H9 (cell line): ENCODE measurements around the gene PAX3. TPM values are rescaled to one million over a fixed set of nuclear protein-coding genes. Genes with fewer than 3 reads are reported as not detected.

ENCODE experiments used
- DNase-seq: peaks from one replicate; pipeline ENCODE4 v3.0.0-alpha.2; 2017
- H2AFZ ChIP-seq: one replicate; pipeline ENCODE4 v1.6.1; 2013; ENCODE audit warnings: mild to moderate bottlenecking, low read length, control low read depth, moderate library complexity
- H2AK5ac ChIP-seq: 2 replicates; pipeline ENCODE4 v1.6.1; 2013; ENCODE audit warnings: low read length, control low read depth, mixed read lengths; ENCODE audit not compliant: insufficient read length
- H2BK120ac ChIP-seq: one replicate; pipeline ENCODE4 v1.6.1; 2013; ENCODE audit warnings: low read depth, mild to moderate bottlenecking, low read length, control low read depth, inconsistent platforms; ENCODE audit not compliant: poor library complexity, severe bottlenecking
- H2BK12ac ChIP-seq: 2 replicates; pipeline ENCODE4 v1.6.1; 2013; ENCODE audit warnings: low read length, control low read depth, mixed read lengths, low read depth; ENCODE audit not compliant: insufficient read length
- H2BK15ac ChIP-seq: 2 replicates; pipeline ENCODE4 v1.6.1; 2013; ENCODE audit warnings: low read depth, low read length, control low read depth
- H2BK20ac ChIP-seq: one replicate; pipeline ENCODE4 v1.6.1; 2013; ENCODE audit warnings: low read depth, mild to moderate bottlenecking, low read length, control low read depth, inconsistent platforms; ENCODE audit not compliant: poor library complexity, severe bottlenecking
- H2BK5ac ChIP-seq: 2 replicates; pipeline ENCODE4 v1.6.1; 2013; ENCODE audit warnings: low read length, control low read depth, mixed read lengths; ENCODE audit not compliant: insufficient read length
- H3K14ac ChIP-seq: 2 replicates; pipeline ENCODE4 v1.6.1; 2013; ENCODE audit warnings: low read length, control low read depth; ENCODE audit not compliant: insufficient read depth
- H3K18ac ChIP-seq: 2 replicates; pipeline ENCODE4 v1.6.1; 2013; ENCODE audit warnings: low read depth, mild to moderate bottlenecking, mixed read lengths, low read length, control low read depth; ENCODE audit not compliant: insufficient read length
- H3K23ac ChIP-seq: 2 replicates; pipeline ENCODE4 v1.6.1; 2013; ENCODE audit warnings: low read length, control low read depth, mixed read lengths, low read depth; ENCODE audit not compliant: insufficient read length
- H3K23me2 ChIP-seq: 2 replicates; pipeline ENCODE4 v1.6.1; 2013; ENCODE audit warnings: low read depth, mild to moderate bottlenecking, mixed read lengths, low read length, control low read depth; ENCODE audit not compliant: insufficient read length, poor library complexity, severe bottlenecking
- H3K27ac ChIP-seq: 2 replicates; pipeline ENCODE4 v1.5.1; 2013; ENCODE audit warnings: low read length, control low read depth, mixed read lengths, low read depth; ENCODE audit not compliant: insufficient read length
- H3K27me3 ChIP-seq: 2 replicates; pipeline ENCODE4 v1.6.1; 2013; ENCODE audit warnings: low read length, control low read depth, inconsistent platforms; ENCODE audit not compliant: insufficient read depth
- H3K4ac ChIP-seq: 2 replicates; pipeline ENCODE4 v1.6.1; 2013; ENCODE audit warnings: low read depth, mild to moderate bottlenecking, control low read depth, inconsistent platforms, low read length, moderate library complexity
- H3K4me1 ChIP-seq: 2 replicates; pipeline ENCODE4 v1.6.1; 2013; ENCODE audit warnings: low read length, control low read depth, inconsistent platforms; ENCODE audit not compliant: insufficient read depth
- H3K4me2 ChIP-seq: 2 replicates; pipeline ENCODE4 v1.6.1; 2013; ENCODE audit warnings: low read length, control low read depth, mixed read lengths; ENCODE audit not compliant: insufficient read length, insufficient read depth
- H3K56ac ChIP-seq: 2 replicates; pipeline ENCODE4 v1.6.1; 2013; ENCODE audit warnings: low read depth, mild to moderate bottlenecking, mixed read lengths, low read length, control low read depth; ENCODE audit not compliant: insufficient read length
- H3K79me1 ChIP-seq: 2 replicates; pipeline ENCODE4 v1.6.1; 2013; ENCODE audit warnings: low read depth, mild to moderate bottlenecking, moderate library complexity, low read length, control low read depth, inconsistent platforms; ENCODE audit not compliant: insufficient read depth, poor library complexity, severe bottlenecking
- H3K79me2 ChIP-seq: 2 replicates; pipeline ENCODE4 v1.6.1; 2013; ENCODE audit warnings: low read length, control low read depth, inconsistent platforms; ENCODE audit not compliant: insufficient read depth
- H3K9ac ChIP-seq: 2 replicates; pipeline ENCODE4 v1.6.1; 2013; ENCODE audit warnings: low read length, control low read depth, mixed read lengths; ENCODE audit not compliant: insufficient read length; ENCODE audit errors: extremely low read depth
- H3K9me3 ChIP-seq: one replicate; pipeline ENCODE4 v1.6.1; 2013; ENCODE audit warnings: low read depth, low read length, inconsistent platforms; ENCODE audit not compliant: control insufficient read depth
- H3T11ph ChIP-seq: one replicate; pipeline ENCODE4 v1.6.1; 2013; ENCODE audit warnings: mild to moderate bottlenecking, low read length, control low read depth, inconsistent platforms
- H4K20me1 ChIP-seq: one replicate; pipeline ENCODE4 v1.6.1; 2013; ENCODE audit not compliant: control insufficient read depth, insufficient read length, insufficient read depth
- H4K5ac ChIP-seq: 2 replicates; pipeline ENCODE4 v1.6.1; 2013; ENCODE audit warnings: low read depth, mild to moderate bottlenecking, mixed read lengths, low read length, control low read depth; ENCODE audit not compliant: insufficient read length
- H4K8ac ChIP-seq: replicated peaks from 2 replicates; pipeline ENCODE4 v1.6.1; 2013; ENCODE audit warnings: low read length, control low read depth, mixed read lengths, low read depth; ENCODE audit not compliant: insufficient read length
- H4K91ac ChIP-seq: 2 replicates; pipeline ENCODE4 v1.6.1; 2013; ENCODE audit warnings: low read depth, mild to moderate bottlenecking, moderate library complexity, mixed read lengths, low read length, control low read depth; ENCODE audit not compliant: insufficient read length
- H3K27ac Mint-ChIP-seq, 3 experiments: 2 replicates in 2 of 3; 3 replicates in 1 of 3; pipeline ENCODE4 v1.8.0; 2020 to 2021; ENCODE audit warnings: mixed read lengths in 3 of 3, mild to moderate bottlenecking in 1 of 3, moderate library complexity in 1 of 3
- H3K27me3 Mint-ChIP-seq: 2 replicates; pipeline ENCODE4 v1.8.0; 2021; ENCODE audit warnings: low read depth, mild to moderate bottlenecking, moderate library complexity, mixed read lengths
- H3K36me3 Mint-ChIP-seq, 3 experiments: 2 replicates in 2 of 3; 3 replicates in 1 of 3; pipeline ENCODE4 v1.8.0; 2020 to 2021; ENCODE audit warnings: low read depth in 3 of 3, mixed read lengths in 3 of 3; ENCODE audit not compliant: insufficient read depth in 1 of 3
- H3K4me1 Mint-ChIP-seq, 2 experiments: 2 replicates each; pipeline ENCODE4 v1.8.0; 2020; ENCODE audit warnings: mixed read lengths in 2 of 2
- H3K4me3 Mint-ChIP-seq, 2 experiments: 2 replicates in 1 of 2; 3 replicates in 1 of 2; pipeline ENCODE4 v1.8.0; 2020 to 2021; ENCODE audit warnings: mild to moderate bottlenecking in 2 of 2, mixed read lengths in 2 of 2, moderate library complexity in 1 of 2
- H3K9me3 Mint-ChIP-seq, 2 experiments: 2 replicates in 1 of 2; 3 replicates in 1 of 2; pipeline ENCODE4 v1.8.0; 2020; ENCODE audit warnings: mild to moderate bottlenecking in 2 of 2, mixed read lengths in 2 of 2, moderate library complexity in 1 of 2
- WGBS: extraction: QIAGEN DNeasy Blood & Tissue Kit; methylation state at CpG from one replicate; pipeline ENCODE4 v1.1.7; 2013; ENCODE audit warnings: missing lambda C conversion rate, low lambda C conversion rate, mixed read lengths; ENCODE audit not compliant: insufficient read length; ENCODE audit errors: extremely low coverage; 5-methylcytosine and 5-hydroxymethylcytosine counted together
- total RNA-seq: library from RNA; stranded (reverse); gene quantifications from 2 replicates; pipeline ENCODE4 v1.2.1, GENCODE V29; 2021
- TF ChIP-seq, protein P1 (sequence below): fragments of 200-600 bp; sonication (generic); conservative IDR thresholded peaks from 3 replicates; pipeline ENCODE4 v1.8.0; 2021; ENCODE audit warnings: antibody characterized with exemption, mild to moderate bottlenecking

The PAX3 gene
- total RNA-seq, 1 experiment from 2014 or later = not detected

DNA sequence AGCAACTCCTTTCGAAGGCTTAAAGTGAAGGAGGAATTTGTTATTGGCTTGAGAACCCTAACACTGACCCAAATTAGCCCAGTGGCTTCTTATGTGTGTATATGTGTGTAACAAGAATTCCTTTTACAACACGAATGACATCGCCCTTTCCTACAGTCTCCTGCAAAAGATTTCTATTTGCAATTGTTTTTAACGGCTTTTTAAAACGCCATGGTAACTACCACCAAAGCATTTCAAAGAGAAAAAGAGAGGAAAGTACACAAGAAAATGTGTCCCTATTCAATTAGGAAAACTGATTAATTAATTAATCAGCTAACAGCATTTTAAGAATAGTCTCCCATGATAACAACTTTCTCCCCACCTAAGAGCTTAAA, 58.1 kb downstream of the PAX3 start:
- Histone ChIP-seq H3K79me1 (no peaks in the 10 kb centered on the region), H2BK12ac (no peak overlapping the region), H4K91ac (no peak overlapping the region), H3K56ac (no peak overlapping the region), H3K27me3 (no peaks in the 10 kb centered on the region; the same call in 1 of the 2 replicates), H2AK5ac (no peak overlapping the region), H3K4ac (no peak overlapping the region), H3T11ph (no peak overlapping the region), H3K14ac (no peak overlapping the region), H3K4me2 (no peak overlapping the region), H4K20me1 (no peaks in the 10 kb centered on the region), H4K8ac (no peak overlapping the region), H2BK15ac (no peak overlapping the region), H3K23me2 (no peaks in the 10 kb centered on the region), H3K79me2 (no peaks in the 10 kb centered on the region), H2AFZ (no peak overlapping the region), H3K27ac (no peak overlapping the region), H3K4me1 (peaks cover 10% of the 10 kb centered on the region), H2BK5ac (no peak overlapping the region), H2BK120ac (no peak overlapping the region), H4K5ac (no peak overlapping the region), H3K23ac (no peak overlapping the region), H3K9me3 (no peaks in the 10 kb centered on the region), H3K9ac (no peak overlapping the region), H2BK20ac (no peak overlapping the region), H3K18ac (no peak overlapping the region)
- TF ChIP-seq, protein P1, sequence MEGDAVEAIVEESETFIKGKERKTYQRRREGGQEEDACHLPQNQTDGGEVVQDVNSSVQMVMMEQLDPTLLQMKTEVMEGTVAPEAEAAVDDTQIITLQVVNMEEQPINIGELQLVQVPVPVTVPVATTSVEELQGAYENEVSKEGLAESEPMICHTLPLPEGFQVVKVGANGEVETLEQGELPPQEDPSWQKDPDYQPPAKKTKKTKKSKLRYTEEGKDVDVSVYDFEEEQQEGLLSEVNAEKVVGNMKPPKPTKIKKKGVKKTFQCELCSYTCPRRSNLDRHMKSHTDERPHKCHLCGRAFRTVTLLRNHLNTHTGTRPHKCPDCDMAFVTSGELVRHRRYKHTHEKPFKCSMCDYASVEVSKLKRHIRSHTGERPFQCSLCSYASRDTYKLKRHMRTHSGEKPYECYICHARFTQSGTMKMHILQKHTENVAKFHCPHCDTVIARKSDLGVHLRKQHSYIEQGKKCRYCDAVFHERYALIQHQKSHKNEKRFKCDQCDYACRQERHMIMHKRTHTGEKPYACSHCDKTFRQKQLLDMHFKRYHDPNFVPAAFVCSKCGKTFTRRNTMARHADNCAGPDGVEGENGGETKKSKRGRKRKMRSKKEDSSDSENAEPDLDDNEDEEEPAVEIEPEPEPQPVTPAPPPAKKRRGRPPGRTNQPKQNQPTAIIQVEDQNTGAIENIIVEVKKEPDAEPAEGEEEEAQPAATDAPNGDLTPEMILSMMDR = no peak
- DNase-seq = no peak
- no peak overlapping the region; a peak in 2 of 5 replicates for H3K4me3 Mint-ChIP-seq
- peaks cover 84% of the 10 kb centered on the region for H3K27me3 Mint-ChIP-seq
- no peaks in the 10 kb centered on the region for H3K9me3 Mint-ChIP-seq
- no peak overlapping the region for H3K27ac Mint-ChIP-seq
- peaks cover 35 to 47% of the 10 kb centered on the region in 2 experiments for H3K4me1 Mint-ChIP-seq
- WGBS = no CpG with 5 or more reads among the region's 5 CpGs
- H3K36me3 Mint-ChIP-seq = no peaks in the 10 kb centered on the region
